GM18867 (cell line): ENCODE data around the gene NPIPB8.
"Not testable (repeated sequence)": the region's sequence is repeated elsewhere in the genome, so short reads cannot be mapped to it uniquely, and the experiment has no call there.

Source experiments
- ATAC-seq: cut with Tn5 transposase; IDR thresholded peaks from one replicate; pipeline ENCODE4 v1.9.1; 2021; ENCODE audit warnings: mild to moderate bottlenecking, moderate library complexity; ENCODE audit not compliant: unreplicated experiment

Gene NPIPB8

GRCh38 chr16:28637765-28638164, at the start of gene NPIPB8:
Gene NPIPB8 (plus strand): TSS chr16:28638065. CDS start chr16:28638361, 296 bp downstream.
- ATAC-seq = not testable (repeated sequence)

GRCh38 chr16:28589069-28589468, 48.8 kb upstream of the NPIPB8 start:
- no peak for ATAC-seq

GRCh38 chr16:28589930-28590329, 47.9 kb upstream of the NPIPB8 start:
- no peak for ATAC-seq

GRCh38 chr16:28590384-28591340, 47.2 kb upstream of the NPIPB8 start:
- ATAC-seq = no peak

GRCh38 chr16:28591355-28591754, 46.5 kb upstream of the NPIPB8 start:
- no peak for ATAC-seq

GRCh38 chr16:28592511-28592910, 45.4 kb upstream of the NPIPB8 start:
- no peak for ATAC-seq

GRCh38 chr16:28592979-28593553, 44.8 kb upstream of the NPIPB8 start:
- no peak for ATAC-seq

GRCh38 chr16:28595451-28595850, 42.4 kb upstream of the NPIPB8 start:
- ATAC-seq = not testable (repeated sequence)

GRCh38 chr16:28596115-28596630, 41.7 kb upstream of the NPIPB8 start:
- no peak for ATAC-seq

- no peak for ATAC-seq
Measured at GRCh38 chr16:28596840-28597691, 40.8 kb upstream of the NPIPB8 start, which contains the start of gene SULT1A2. Gene SULT1A2 (minus strand): TSS chr16:28597050. CDS start chr16:28595930, 1,120 bp downstream.

- no peak for ATAC-seq
Measured at GRCh38 chr16:28597692-28598261, 40.1 kb upstream of the NPIPB8 start.

GRCh38 chr16:28599377-28600285, 38.2 kb upstream of the NPIPB8 start:
- ATAC-seq = not testable (repeated sequence)

- ATAC-seq = not testable (repeated sequence)
Measured at GRCh38 chr16:28600965-28601364, 36.9 kb upstream of the NPIPB8 start.

GRCh38 chr16:28601589-28601988, 36.3 kb upstream of the NPIPB8 start:
- ATAC-seq = not testable (repeated sequence)

GRCh38 chr16:28602062-28602461, 35.8 kb upstream of the NPIPB8 start:
- not testable (repeated sequence) for ATAC-seq

- peak; percentile 51 for ATAC-seq
Measured at GRCh38 chr16:28602529-28602928, 35.3 kb upstream of the NPIPB8 start.

GRCh38 chr16:28603381-28604185, 34.3 kb upstream of the NPIPB8 start:
- ATAC-seq = no peak

- ATAC-seq = no peak
Measured at GRCh38 chr16:28604186-28604565, 33.7 kb upstream of the NPIPB8 start.
